SK-N-SH treated with all-trans-retinoic acid at 6 μM for 48 hours (cell line): ENCODE data around the gene FTO.

Source experiments
- ATAC-seq: fragments of 200-7000 bp; cut with Tn5 transposase; 3 replicates; pipeline ENCODE4 v1.9.1; 2020; ENCODE audit warnings: mild to moderate bottlenecking, moderate library complexity
- BACH2 ChIP-seq: fragments of 250-450 bp; sonication (Bioruptor Pico); IDR thresholded peaks from 2 replicates; pipeline ENCODE4 v1.9.0; 2021; ENCODE audit warnings: mild to moderate bottlenecking, borderline replicate concordance
- CSDC2 ChIP-seq: fragments of 250-450 bp; sonication (Bioruptor Pico); IDR thresholded peaks from 2 replicates; pipeline ENCODE4 v1.5.0; 2020; ENCODE audit warnings: mild to moderate bottlenecking, moderate library complexity
- CSRNP3 ChIP-seq: fragments of 250-450 bp; sonication (Bioruptor Pico); IDR thresholded peaks from 2 replicates; pipeline ENCODE4 v1.5.1; 2021; ENCODE audit warnings: mild to moderate bottlenecking, moderate library complexity
- ESRRG ChIP-seq: fragments of 250-450 bp; sonication (Bioruptor Pico); IDR thresholded peaks from 2 replicates; pipeline ENCODE4 v1.6.1; 2021; ENCODE audit warnings: mild to moderate bottlenecking
- GLIS3 ChIP-seq: fragments of 250-450 bp; sonication (Bioruptor Pico); IDR thresholded peaks from 2 replicates; pipeline ENCODE4 v1.5.0; 2020; ENCODE audit warnings: mild to moderate bottlenecking, moderate library complexity
- ISL1 ChIP-seq: fragments of 250-450 bp; sonication (Bioruptor Pico); IDR thresholded peaks from 2 replicates; pipeline ENCODE4 v2.1.2; 2022; ENCODE audit warnings: mild to moderate bottlenecking, moderate library complexity
- OSR1 ChIP-seq: fragments of 250-450 bp; sonication (Bioruptor Pico); IDR thresholded peaks from 2 replicates; pipeline ENCODE4 v1.8.0; 2022; ENCODE audit warnings: moderate library complexity, mild to moderate bottlenecking, inconsistent platforms
- RARB ChIP-seq: fragments of 250-450 bp; sonication (Bioruptor Pico); IDR thresholded peaks from 2 replicates; pipeline ENCODE4 v1.8.0; 2021; ENCODE audit warnings: mild to moderate bottlenecking, moderate library complexity
- SNAI2 ChIP-seq: fragments of 250-450 bp; sonication (Bioruptor Pico); IDR thresholded peaks from 2 replicates; pipeline ENCODE4 v1.5.0; 2020; ENCODE audit warnings: mild to moderate bottlenecking, moderate library complexity
- TCF4 ChIP-seq: fragments of 250-450 bp; sonication (Bioruptor Pico); IDR thresholded peaks from 2 replicates; pipeline ENCODE4 v1.8.0; 2021; ENCODE audit warnings: mild to moderate bottlenecking, moderate library complexity, borderline replicate concordance
- TOX ChIP-seq: fragments of 250-450 bp; sonication (Bioruptor Pico); IDR thresholded peaks from 2 replicates; pipeline ENCODE4 v1.8.0; 2021; ENCODE audit warnings: mild to moderate bottlenecking, moderate library complexity, borderline replicate concordance
- ZC3H10 ChIP-seq: fragments of 250-450 bp; sonication (Bioruptor Pico); IDR thresholded peaks from 2 replicates; pipeline ENCODE4 v1.5.1; 2021; ENCODE audit warnings: mild to moderate bottlenecking, moderate library complexity
- ZFP3 ChIP-seq: fragments of 250-450 bp; sonication (Bioruptor Pico); IDR thresholded peaks from 2 replicates; pipeline ENCODE4 v1.5.0; 2020; ENCODE audit warnings: mild to moderate bottlenecking, moderate library complexity
- ZFP30 ChIP-seq: fragments of 450-650 bp; formaldehyde crosslinking; IDR thresholded peaks from 2 replicates; pipeline ENCODE4 v1.5.0; 2022; ENCODE audit warnings: mild to moderate bottlenecking, moderate library complexity
- ZNF565 ChIP-seq: fragments of 450-650 bp; formaldehyde crosslinking; conservative IDR thresholded peaks from 2 replicates; pipeline ENCODE4 v1.5.0; 2020; ENCODE audit warnings: low read depth, mild to moderate bottlenecking, moderate library complexity
- ZNF70 ChIP-seq: fragments of 450-650 bp; formaldehyde crosslinking; IDR thresholded peaks from 2 replicates; pipeline ENCODE4 v1.5.0; 2020; ENCODE audit warnings: mild to moderate bottlenecking, moderate library complexity
- TF ChIP-seq, protein P1 (sequence below): fragments of 250-450 bp; sonication (Bioruptor Pico); IDR thresholded peaks from 2 replicates; pipeline ENCODE4 v1.5.1; 2020; ENCODE audit warnings: low read depth, mild to moderate bottlenecking, moderate library complexity
- TF ChIP-seq, protein P2 (sequence below): fragments of 250-450 bp; sonication (Bioruptor Pico); IDR thresholded peaks from 2 replicates; pipeline ENCODE4 v1.5.0; 2020; ENCODE audit warnings: mild to moderate bottlenecking, moderate library complexity
- TF ChIP-seq, protein P3 (sequence below): fragments of 250-450 bp; sonication (Bioruptor Pico); IDR thresholded peaks from 2 replicates; pipeline ENCODE4 v1.8.0; 2021; ENCODE audit warnings: low read depth, mild to moderate bottlenecking, moderate library complexity, borderline replicate concordance

FTO gene

DNA sequence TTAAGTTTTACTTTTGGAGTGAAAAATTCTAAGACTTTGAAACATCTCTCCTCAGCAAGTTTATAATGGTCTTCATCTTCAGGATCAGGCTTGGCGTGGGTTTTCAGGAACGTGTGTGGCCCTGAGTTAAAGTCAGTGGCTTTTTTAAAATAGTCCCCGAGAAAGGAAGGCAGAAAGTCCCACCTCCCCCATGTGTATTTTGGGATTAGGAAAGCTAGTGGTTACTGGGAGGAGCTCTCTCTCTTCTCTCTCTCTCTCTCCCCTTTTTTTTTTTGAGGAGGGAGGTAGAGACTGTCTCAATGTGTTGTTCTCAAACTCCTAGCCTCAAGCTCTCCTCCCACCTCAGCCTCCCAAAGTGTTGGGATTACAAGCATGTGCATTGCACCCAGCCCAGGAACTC, 369.4 kb downstream of the FTO start:
- TF ChIP-seq GLIS3 (CRISPR knock-in tag) (no peak), RARB (CRISPR knock-in tag) (no peak), CSRNP3 (CRISPR knock-in tag) (no peak), BACH2 (no peak), ISL1 (CRISPR knock-in tag) (no peak), ZFP3 (CRISPR knock-in tag) (no peak)
- no peak for ATAC-seq

DNA sequence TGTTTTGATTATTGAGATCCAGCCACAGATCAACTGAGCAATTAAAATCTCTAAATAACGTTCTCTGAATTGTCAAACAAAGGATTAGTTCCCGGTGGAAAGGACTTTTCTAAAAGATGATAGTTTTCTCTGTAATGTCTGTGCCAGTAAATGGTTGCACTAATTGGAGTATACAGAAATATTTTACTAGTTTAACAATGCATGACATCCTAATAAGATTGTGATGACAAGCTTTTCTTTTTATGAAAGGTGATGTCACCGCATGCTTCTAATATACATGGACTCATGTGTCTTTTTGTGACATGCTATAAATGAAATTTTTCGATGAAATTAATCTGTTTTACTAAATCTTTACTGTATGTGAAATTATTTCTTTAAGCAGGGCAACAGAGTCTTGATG, 371.5 kb downstream of the FTO start:
- no peak for ATAC-seq
- TF ChIP-seq ZC3H10 (CRISPR knock-in tag) (no peak), TCF4 (CRISPR knock-in tag) (no peak), ISL1 (CRISPR knock-in tag) (no peak), SNAI2 (no peak), CSDC2 (CRISPR knock-in tag) (no peak)

DNA sequence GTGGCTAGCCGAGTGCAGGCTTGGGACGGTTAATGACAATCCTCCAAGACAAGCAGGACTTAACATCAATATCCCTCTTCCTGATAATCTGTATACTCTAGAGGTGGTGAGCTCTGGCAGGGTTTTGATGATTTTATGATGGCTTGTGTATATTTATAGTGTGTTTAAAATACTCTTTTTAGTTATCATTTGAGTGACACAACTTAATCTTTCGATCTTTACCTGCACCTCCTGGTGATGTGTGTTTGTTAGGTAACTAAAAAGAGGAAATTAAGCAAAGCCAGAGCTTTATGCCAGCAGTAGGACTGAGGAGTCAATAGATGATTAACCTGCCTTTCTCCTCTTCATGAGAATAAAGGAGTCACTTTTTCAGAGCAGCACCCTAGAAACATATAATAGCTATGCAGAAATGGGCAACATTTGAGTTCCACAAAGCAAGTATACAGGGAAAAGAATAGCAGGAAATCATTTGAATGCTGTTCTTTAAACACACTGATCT, 372.1 kb downstream of the FTO start:
- TF ChIP-seq ISL1 (CRISPR knock-in tag) (no peak), ZNF70 (CRISPR knock-in tag) (no peak), ZFP30 (CRISPR knock-in tag) (no peak), OSR1 (CRISPR knock-in tag) (no peak), ZC3H10 (CRISPR knock-in tag) (no peak), ZFP3 (CRISPR knock-in tag) (no peak), ESRRG (no peak), CSRNP3 (CRISPR knock-in tag) (no peak), TOX (CRISPR knock-in tag) (no peak), CSDC2 (CRISPR knock-in tag) (no peak), ZNF565 (CRISPR knock-in tag) (no peak), TCF4 (CRISPR knock-in tag) (no peak)
- TF ChIP-seq, protein P1, sequence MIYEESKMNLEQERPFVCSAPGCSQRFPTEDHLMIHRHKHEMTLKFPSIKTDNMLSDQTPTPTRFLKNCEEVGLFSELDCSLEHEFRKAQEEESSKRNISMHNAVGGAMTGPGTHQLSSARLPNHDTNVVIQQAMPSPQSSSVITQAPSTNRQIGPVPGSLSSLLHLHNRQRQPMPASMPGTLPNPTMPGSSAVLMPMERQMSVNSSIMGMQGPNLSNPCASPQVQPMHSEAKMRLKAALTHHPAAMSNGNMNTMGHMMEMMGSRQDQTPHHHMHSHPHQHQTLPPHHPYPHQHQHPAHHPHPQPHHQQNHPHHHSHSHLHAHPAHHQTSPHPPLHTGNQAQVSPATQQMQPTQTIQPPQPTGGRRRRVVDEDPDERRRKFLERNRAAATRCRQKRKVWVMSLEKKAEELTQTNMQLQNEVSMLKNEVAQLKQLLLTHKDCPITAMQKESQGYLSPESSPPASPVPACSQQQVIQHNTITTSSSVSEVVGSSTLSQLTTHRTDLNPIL (CRISPR knock-in tag), result no peak
- no peak for ATAC-seq

- ATAC-seq, result peak; percentile 81
- no peak for TF ChIP-seq ISL1 (CRISPR knock-in tag)
- TF ChIP-seq ZFP30 (CRISPR knock-in tag), result no peak
- TF ChIP-seq, protein P2, sequence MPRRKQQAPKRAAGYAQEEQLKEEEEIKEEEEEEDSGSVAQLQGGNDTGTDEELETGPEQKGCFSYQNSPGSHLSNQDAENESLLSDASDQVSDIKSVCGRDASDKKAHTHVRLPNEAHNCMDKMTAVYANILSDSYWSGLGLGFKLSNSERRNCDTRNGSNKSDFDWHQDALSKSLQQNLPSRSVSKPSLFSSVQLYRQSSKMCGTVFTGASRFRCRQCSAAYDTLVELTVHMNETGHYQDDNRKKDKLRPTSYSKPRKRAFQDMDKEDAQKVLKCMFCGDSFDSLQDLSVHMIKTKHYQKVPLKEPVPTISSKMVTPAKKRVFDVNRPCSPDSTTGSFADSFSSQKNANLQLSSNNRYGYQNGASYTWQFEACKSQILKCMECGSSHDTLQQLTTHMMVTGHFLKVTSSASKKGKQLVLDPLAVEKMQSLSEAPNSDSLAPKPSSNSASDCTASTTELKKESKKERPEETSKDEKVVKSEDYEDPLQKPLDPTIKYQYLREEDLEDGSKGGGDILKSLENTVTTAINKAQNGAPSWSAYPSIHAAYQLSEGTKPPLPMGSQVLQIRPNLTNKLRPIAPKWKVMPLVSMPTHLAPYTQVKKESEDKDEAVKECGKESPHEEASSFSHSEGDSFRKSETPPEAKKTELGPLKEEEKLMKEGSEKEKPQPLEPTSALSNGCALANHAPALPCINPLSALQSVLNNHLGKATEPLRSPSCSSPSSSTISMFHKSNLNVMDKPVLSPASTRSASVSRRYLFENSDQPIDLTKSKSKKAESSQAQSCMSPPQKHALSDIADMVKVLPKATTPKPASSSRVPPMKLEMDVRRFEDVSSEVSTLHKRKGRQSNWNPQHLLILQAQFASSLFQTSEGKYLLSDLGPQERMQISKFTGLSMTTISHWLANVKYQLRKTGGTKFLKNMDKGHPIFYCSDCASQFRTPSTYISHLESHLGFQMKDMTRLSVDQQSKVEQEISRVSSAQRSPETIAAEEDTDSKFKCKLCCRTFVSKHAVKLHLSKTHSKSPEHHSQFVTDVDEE, result no peak
- TF ChIP-seq TOX (CRISPR knock-in tag), result no peak
- TF ChIP-seq SNAI2, result no peak
- no peak for TF ChIP-seq OSR1 (CRISPR knock-in tag)
- no peak for TF ChIP-seq TCF4 (CRISPR knock-in tag)
- TF ChIP-seq, protein P3, sequence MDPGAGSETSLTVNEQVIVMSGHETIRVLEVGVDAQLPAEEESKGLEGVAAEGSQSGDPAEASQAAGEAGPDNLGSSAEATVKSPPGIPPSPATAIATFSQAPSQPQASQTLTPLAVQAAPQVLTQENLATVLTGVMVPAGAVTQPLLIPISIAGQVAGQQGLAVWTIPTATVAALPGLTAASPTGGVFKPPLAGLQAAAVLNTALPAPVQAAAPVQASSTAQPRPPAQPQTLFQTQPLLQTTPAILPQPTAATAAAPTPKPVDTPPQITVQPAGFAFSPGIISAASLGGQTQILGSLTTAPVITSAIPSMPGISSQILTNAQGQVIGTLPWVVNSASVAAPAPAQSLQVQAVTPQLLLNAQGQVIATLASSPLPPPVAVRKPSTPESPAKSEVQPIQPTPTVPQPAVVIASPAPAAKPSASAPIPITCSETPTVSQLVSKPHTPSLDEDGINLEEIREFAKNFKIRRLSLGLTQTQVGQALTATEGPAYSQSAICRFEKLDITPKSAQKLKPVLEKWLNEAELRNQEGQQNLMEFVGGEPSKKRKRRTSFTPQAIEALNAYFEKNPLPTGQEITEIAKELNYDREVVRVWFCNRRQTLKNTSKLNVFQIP (CRISPR knock-in tag), result no peak
- TF ChIP-seq CSDC2 (CRISPR knock-in tag), result no peak
- no peak for TF ChIP-seq ZC3H10 (CRISPR knock-in tag)
- TF ChIP-seq ZNF565 (CRISPR knock-in tag), result no peak
- TF ChIP-seq ESRRG, result no peak
These were observed 373.3 kb downstream of the FTO start for GRCh38 chr16:54077050-54077821.
